Measurements from ENCODE around the gene RAD51B.

- TF ChIP-seq IRF2 (CRISPR knock-in tag; IDR thresholded peaks at IDR 0.05; ENCODE audit: borderline replicate concordance, low read depth) = no peak
- TF ChIP-seq NFATC4 (CRISPR knock-in tag; IDR thresholded peaks at IDR 0.05) = no peak
- TF ChIP-seq TCF7 (CRISPR knock-in tag; IDR thresholded peaks at IDR 0.05; ENCODE audit: low read depth) = no peak
- TF ChIP-seq IRF1 (CRISPR knock-in tag; IDR thresholded peaks at IDR 0.05) = no peak
- TF ChIP-seq, protein P1, sequence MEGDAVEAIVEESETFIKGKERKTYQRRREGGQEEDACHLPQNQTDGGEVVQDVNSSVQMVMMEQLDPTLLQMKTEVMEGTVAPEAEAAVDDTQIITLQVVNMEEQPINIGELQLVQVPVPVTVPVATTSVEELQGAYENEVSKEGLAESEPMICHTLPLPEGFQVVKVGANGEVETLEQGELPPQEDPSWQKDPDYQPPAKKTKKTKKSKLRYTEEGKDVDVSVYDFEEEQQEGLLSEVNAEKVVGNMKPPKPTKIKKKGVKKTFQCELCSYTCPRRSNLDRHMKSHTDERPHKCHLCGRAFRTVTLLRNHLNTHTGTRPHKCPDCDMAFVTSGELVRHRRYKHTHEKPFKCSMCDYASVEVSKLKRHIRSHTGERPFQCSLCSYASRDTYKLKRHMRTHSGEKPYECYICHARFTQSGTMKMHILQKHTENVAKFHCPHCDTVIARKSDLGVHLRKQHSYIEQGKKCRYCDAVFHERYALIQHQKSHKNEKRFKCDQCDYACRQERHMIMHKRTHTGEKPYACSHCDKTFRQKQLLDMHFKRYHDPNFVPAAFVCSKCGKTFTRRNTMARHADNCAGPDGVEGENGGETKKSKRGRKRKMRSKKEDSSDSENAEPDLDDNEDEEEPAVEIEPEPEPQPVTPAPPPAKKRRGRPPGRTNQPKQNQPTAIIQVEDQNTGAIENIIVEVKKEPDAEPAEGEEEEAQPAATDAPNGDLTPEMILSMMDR (IDR thresholded peaks at IDR 0.05) = no peak
- no peak for TF ChIP-seq ZNF232 (CRISPR knock-in tag; IDR thresholded peaks at IDR 0.05)
- no peak for TF ChIP-seq MLX (CRISPR knock-in tag; IDR thresholded peaks at IDR 0.05)
- no peak for TF ChIP-seq ZNF121 (CRISPR knock-in tag; IDR thresholded peaks at IDR 0.05)
- TF ChIP-seq, protein P2, sequence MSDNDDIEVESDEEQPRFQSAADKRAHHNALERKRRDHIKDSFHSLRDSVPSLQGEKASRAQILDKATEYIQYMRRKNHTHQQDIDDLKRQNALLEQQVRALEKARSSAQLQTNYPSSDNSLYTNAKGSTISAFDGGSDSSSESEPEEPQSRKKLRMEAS (CRISPR knock-in tag; IDR thresholded peaks at IDR 0.05) = no peak
- no peak for TF ChIP-seq ZSCAN18 (CRISPR knock-in tag; IDR thresholded peaks at IDR 0.05)
- TF ChIP-seq, protein P3, sequence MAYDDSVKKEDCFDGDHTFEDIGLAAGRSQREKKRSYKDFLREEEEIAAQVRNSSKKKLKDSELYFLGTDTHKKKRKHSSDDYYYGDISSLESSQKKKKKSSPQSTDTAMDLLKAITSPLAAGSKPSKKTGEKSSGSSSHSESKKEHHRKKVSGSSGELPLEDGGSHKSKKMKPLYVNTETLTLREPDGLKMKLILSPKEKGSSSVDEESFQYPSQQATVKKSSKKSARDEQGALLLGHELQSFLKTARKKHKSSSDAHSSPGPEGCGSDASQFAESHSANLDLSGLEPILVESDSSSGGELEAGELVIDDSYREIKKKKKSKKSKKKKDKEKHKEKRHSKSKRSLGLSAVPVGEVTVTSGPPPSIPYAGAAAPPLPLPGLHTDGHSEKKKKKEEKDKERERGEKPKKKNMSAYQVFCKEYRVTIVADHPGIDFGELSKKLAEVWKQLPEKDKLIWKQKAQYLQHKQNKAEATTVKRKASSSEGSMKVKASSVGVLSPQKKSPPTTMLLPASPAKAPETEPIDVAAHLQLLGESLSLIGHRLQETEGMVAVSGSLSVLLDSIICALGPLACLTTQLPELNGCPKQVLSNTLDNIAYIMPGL (CRISPR knock-in tag; IDR thresholded peaks at IDR 0.05) = no peak
Measured at GRCh38 chr14:68711561-68712309, 892.2 kb downstream of the RAD51B start.
